SK-N-DZ (cell line): Measurements from ENCODE around the gene TMEM218.
"Not testable (repeated sequence)": the region's sequence is repeated elsewhere in the genome, so short reads cannot be mapped to it uniquely, and the experiment has no call there.

ENCODE experiments used
- DNase-seq: peaks from one replicate; pipeline ENCODE4 v3.0.0-alpha.2; 2015; ENCODE audit warnings: low spot score

TMEM218 gene

DNA sequence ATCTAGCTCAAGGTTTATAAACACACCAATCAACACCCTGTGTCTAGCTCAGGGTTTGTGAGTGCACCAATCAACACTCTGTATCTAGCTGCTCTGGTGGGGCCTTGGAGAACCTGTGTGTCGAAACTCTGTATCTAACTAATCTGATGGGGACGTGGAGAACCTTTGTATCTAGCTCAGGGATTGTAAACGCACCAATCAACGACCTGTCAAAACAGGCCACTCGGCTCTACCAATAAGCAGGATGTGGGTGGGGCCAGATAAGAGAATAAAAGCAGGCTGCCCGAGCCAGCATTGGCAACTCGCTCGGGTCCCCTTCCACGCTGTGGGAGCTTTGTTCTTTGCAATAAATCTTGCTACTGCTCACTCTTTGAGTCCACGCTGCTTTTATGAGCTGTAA is 21.3 kb downstream of the TMEM218 start:
- DNase-seq, result not testable (repeated sequence)

DNA sequence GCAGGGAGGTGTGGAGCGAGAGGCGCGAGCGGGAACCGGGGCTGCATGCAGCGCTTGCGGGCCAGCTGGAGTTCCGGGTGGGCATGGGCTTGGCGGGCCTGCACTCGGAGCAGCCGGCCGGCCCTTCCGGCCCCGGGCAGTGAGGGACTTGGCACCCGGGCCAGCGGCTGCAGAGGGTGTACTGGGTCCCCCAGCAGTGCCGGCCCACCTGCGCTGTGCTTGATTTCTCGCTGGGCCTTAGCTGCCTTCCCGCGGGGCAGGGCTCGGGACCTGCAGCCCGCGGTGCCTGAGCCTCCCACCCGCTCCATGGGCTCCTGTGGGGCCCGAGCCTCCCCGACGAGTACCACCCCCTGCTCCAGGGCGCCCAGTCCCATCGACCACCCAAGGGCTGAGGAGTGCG is 21.9 kb downstream of the TMEM218 start:
- not testable (repeated sequence) for DNase-seq

DNA sequence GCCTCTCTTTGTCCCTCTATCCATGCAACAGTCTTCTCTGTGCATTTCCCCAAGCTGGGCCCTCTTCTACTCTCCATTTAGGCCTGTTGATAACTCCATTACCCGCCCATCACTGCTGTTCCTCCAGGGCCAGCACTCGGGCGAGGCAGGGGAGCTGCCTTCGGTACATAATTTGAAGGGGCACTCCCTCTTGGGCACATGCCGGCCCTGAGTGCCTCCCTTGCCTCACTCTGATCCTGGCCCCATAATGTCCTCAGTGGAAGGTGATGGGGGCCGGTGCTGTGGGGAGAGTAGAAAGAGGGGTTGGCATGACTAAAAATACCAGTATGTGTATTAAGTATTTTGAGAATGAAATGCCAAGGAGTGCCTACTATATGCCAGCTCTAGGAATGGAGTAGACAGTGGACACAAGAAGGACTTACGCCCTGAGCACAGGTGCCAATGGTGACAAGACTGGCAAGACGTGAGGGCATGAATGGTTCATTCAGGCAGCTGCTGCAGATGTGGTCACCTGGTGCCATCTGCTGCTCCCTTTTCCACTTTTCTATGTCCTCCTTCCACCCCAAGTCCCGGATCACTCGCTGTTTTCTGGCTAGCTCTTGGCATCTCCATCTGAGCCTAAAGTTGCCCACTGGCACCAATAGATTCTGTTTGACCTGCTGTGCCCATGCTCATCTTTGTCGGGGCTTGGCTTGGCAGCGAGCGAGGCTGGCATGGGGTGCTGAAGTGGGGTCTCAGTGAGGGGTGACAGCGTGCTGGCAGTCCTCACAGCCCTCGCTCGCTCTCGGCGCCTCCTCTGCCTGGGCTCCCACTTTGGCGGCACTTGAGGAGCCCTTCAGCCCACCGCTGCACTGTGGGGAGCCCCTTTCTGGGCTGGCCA is 22.6 kb downstream of the TMEM218 start:
- DNase-seq, result no peak

DNA sequence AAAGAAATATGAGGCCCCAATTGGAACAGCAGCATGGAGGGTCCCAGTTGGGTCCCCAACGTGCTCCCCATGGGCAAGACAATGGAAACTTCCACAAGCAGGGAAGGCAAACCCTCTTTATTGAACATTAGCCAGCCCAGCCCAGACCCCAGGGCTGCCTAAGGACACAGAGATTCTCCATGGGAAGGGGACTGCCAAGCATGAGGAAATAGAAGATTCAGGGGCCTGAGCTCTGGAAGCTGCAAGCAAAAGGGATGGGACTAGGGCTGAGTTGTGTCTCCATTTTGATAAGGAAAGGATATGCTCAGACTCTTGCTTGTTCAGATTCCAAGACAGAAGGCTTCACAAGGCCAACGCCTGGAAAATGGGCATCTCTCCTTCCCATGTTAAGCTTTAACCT is 23.3 kb downstream of the TMEM218 start:
- DNase-seq, result no peak

DNA sequence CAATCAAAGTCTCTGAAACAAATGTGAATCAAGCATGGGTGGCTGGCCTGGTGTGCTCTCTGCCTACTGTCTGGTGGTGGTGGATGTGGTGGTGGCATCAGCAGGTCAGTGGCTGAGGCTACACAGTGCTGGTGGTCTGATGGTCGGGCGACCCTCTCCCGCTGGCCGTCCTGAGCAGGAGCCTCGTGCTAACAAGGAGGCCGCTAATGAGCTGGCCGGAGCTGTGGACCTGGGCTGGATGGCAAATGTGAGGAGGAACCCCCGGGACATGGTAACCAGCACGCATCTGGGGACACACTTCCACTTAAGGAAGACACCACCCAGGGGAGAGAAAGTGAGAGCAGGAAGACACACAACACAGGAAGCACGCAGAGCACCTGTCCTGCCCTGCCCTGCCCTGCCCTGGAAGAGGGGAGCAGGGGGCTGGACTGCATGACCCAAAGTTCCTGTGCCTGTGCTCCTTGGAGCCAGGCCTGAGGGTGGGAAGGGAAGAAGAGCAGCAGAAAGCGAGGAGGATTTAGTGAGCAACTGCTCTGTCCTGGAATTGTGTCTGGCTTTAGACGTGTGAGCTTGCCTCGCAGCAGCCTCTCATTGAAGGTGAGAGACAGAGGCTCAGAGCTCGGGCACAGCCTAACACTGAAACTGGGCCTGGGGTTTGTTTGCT is 24.7 kb downstream of the TMEM218 start:
- no peak for DNase-seq

DNA sequence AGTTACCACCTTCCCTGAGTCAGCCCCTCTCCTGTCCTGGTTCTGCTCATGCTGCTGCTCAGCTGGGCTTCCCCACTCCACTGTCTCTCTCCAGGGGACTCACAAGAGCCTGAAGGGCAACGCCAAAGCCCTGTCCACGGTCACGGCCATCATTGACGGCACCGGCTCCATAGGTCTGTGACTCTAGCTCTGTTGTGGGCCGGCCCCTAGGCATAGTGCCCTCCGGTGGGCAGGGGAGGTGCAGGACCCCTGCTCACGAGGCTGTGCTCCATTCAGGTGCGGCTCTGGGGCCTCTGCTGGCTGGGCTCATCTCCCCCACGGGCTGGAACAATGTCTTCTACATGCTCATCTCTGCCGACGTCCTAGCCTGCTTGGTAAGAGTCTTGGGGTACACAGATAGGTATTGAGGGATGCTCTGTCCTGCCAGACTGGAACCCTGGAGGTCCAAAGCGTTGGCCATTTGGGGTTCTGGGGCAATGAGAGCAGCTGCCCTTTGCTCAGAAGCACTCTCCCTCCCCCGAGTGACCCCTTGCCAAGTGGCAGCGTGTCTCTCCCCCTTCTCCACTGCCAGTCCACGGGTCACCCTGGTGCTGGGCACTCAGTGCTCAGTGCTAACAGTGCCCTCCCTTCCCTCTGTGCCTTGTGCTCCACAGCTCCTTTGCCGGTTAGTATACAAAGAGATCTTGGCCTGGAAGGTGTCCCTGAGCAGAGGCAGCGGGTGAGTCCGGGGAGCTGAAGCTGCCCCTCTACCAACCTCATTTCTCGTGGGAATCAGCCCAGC is 25.9 kb downstream of the TMEM218 start:
- no peak for DNase-seq

DNA sequence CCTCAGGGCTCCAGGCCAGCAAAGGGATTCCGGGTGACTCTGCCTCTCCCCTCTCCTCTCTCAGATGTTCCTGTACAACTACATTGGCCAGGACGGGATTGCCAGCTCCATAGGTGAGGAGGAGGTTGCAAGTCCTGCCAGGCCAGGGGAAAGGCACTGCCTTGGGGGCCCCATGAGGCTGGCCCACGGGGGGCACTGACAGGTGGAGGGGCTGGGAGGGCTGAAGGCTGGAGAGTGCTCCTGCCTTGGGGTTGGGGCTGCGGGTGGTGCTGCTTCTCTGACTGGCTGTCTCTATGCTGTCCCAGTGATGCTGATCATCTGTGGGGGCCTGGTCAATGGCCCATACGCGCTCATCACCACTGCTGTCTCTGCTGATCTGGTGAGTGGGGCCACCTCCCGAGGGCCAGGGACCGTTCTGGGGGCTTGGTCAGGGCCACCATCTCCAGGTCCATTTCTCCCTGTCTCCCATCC is 26.6 kb downstream of the TMEM218 start:
- no peak for DNase-seq

DNA sequence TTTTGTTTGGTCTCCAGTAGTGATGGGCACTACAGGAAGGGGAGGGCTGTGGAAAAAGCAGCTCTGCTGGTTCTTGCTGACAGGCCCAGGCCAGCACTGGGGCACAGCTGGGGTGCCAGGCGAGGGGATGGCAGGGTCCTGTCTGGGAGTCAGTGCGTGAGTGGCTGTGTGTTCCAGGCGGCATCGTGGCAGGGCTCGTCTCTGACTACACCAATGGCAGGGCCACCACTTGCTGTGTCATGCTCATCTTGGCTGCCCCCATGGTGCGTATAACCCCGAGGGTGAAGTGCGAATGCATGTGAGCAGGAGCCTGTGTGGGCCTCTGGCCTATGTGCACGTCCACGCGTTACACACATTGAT is 27.4 kb downstream of the TMEM218 start:
- no peak for DNase-seq

DNA sequence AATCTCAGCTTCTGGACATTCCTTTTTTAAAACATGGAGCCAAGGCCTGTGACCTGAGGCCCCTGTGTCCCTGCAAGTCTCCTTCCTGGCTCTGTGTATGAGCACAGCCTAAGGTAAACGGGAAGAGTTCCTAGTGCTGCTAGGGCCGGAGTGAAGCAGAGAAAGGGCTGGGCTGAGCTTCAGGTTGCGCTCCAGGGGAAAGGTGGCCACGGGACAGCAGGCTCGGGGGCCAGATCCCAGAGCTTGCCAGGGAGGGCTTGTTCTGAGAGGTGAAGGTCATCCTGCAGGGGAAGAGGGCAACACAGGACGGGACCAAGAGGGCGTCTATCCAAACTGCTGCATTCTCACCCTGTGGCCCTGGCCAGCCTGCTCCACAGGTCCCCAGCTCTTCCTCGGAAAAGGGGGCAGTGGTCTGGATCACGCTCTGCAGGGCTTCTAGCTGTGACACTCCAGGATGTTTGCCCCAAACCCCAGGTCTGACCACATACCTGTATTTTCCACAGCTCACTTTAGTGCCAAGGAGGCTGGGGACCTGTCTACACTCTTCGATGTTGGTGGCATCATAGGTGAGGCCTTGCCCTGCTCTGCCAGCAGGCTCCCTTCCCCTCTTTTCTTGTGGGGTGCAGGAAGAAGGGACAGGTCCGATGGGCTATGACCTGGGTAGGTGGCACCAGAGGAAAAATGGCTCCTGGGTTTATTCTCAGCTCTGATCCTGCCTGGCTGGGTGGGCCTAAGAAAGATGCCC is 27.9 kb downstream of the TMEM218 start:
- no peak for DNase-seq

DNA sequence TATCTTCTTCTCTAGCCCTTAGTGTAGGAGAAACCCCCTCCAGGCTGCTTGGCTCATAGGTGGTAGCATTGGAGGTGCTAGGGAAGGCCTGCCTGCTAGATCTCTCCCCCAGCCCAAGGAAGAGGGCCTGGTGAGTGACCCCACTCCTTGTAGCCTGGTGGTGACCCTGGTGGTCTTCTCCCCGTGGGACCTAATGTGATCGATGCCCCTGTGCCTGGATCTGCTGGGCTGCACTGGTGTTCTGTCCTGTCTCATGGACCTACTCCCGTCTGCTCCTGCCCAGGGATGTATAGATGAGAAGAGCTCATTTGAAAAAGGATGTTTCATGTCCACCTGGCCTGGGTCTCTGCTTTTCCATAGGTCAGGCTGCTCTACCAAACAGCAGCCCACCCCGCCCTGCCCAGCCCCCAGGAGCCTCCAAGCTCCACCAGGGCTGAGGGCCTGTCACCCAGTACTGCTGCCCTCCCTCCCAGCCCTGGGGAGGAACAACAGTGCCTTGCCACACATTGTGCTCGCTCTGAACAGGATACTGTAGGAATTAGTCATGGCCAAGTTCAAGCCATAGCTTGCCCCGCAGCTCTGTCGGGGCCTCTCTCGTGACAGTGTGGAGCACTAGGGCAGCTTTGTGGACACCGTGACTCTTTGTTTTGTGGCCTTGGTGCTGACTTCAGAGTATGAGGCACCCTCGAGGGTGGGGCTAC is 28.7 kb downstream of the TMEM218 start:
- DNase-seq, result no peak

DNA sequence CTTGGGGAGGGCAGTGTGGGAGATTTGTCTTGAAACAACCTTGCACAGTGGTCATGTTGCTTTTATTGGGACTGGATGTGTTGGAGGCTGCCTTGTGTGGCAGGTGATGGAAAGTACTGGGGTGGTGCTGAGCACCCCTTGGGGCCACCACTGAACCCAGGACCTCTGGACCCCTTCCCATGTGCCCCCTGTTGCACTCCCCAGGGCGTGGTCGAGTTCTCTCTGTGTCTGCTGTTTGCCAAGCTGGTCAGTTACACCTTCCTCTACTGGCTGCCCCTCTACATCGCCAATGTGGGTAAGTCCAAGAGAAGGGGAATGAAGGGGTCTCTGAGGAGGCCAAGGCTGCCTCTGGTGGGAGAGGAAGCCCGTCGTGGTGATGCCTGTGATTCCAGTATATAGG is 29.4 kb downstream of the TMEM218 start:
- no peak for DNase-seq

DNA sequence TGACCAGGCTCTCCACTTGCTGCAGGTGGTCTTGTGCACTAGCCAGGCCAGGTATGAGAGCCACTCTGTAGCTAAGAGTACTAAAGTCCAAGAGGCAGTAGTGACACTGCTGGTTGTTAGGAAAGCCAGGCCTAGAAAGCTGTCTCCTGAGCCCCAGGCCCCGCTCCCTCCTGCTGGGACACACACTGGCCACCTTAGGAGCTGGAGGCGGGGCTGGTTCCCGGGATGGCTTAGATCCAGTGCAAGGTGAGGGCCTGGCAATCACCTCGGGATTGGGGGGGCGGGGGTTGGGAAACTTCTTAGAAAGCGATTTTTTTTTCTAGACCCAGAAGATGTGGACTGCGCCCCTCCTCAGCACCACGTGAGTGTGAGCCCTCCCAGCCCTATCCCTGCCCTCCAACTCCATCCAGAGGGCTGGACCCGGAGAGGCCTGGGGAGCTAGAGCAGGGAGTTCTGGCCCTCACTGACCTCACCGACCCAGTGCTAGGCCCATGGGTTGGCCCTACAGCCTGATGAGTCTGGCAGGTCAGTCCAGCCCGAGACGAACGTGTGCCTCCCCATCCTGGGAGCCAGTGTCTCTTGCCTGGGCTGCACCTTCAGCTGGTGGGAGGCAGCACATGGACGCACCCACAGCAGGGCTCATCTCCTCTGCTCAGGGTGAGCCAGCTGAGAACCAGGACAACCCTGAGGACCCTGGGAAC is 30.2 kb downstream of the TMEM218 start:
- no peak for DNase-seq

DNA sequence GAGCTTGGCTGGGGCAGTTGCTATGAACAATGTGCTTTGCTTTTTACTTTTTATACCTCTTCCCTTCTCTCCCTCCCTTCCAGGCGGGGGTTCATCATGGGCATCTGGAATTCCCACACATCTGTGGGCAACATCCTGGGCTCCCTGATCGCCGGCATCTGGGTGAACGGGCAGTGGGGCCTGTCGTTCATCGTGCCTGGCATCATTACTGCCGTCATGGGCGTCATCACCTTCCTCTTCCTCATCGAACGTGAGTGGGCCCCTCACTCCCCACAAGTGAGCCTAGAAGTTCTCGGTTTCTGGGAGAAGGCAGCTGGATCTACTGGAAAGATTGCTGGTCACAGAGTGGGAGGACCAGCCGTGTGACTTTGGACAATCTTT is 30.9 kb downstream of the TMEM218 start:
- DNase-seq, result no peak

DNA sequence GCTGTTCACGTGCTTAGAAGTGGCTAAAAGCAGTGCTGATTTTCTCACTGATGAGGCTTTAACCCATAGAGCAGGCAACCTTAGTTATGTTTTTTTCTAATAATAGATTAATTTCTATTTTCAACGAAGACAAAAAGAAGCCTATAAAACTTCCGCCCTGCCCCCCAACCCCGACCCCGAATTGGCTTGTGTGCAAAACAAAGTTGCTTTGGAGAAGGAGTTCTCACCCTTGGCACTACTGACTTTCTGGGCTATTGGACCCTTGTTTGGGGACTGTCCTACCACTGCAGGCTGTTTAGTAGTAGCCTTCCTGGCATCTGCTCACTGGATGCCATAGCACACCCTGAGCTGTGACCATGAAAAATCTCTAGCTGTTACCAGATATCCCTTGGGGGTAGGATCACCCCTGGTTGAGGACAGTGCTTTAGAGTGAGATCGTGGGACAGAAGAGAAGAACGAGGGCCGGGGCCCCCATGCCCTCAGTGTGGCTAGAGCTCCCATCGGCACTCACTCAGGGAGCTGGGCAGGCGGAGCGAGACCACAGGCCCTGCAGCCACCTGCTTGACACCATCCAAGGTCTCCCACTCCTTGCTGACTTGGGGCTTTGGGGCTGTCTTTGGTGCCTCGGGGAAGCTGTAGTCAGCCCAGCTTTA is 31.4 kb downstream of the TMEM218 start:
- no peak for DNase-seq

DNA sequence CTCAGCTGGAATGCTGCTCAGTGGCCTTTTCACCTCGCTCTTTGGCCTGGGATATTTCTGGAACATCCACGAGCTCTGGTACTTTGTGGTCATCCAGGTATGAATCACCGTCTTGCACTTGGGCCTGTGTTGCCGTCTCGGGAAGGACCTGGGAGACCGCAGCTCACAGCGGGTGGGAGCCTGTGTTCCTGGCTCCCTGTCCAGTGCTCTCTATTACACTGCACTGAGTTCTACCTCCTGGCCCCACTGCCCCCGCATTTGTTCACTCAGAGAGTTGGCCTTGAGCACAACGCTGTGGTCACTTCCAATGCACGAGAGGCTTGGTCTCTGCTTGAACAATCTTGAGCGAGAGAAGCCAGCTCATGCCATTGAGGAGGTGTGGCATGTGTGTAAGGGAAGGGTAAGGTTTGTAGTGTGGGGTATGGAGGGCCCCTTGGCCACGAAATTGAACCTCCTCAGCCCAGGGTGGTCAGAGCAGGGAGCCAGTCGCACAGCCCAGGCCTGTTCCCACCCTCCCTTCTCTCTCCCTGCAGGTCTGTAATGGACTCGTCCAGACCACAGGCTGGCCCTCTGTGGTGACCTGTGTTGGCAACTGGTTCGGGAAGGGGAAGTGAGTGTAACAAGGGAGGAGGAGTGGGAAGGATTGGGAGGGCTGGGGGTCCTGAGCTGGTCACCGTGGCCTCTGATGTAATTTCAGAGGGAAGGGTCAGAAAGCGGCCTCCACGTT is 32.1 kb downstream of the TMEM218 start:
- no peak for DNase-seq

DNA sequence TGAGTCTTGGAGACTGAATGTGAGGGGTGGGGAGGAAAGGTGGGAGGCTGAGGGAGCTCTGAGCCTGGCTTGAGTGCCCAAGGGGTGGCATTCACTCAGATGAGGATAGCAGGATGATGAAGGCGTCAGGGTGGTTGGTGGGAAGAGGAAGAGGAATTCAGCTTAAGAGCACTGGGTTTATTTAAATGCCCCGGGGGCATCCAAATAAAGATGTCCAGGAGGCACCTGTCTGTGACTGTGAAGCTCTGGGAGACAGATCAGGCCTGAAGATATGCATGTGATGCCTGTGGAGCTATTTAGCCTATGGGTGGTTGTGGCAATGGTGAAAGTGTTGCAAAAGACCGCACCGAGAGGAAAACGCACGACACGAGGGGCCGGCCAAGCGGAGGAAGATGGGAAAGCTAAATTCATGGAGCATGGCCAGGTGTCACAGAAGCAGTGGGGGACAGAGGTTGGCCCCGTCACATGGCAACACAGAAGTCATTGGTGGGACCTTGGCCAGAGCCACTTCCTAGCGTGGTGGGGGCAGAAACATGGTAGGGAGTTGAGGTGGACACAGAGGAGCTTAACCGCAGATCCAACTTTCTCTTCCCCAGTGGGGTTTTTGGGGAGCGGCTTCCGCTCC is 32.8 kb downstream of the TMEM218 start:
- DNase-seq, result no peak

DNA sequence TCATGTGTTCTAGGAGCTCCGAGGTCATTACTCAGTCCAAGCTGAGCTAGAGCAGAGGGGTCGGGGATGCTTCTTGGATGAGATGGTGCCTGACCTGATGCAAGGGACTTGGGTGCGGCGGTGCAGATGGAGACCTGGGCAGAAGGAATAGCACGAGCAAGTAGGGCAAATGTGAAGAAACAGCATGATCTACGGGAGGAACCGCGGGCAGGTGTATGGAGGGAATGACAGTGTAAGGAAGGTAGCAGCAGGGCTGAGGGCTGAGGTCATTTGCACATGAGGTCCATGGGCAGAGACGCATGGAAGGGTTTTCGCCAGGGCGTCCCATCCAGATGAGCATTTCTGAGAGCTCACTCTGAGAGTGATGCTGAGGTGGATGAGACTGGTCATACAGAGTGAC is 33.4 kb downstream of the TMEM218 start:
- no peak for DNase-seq

DNA sequence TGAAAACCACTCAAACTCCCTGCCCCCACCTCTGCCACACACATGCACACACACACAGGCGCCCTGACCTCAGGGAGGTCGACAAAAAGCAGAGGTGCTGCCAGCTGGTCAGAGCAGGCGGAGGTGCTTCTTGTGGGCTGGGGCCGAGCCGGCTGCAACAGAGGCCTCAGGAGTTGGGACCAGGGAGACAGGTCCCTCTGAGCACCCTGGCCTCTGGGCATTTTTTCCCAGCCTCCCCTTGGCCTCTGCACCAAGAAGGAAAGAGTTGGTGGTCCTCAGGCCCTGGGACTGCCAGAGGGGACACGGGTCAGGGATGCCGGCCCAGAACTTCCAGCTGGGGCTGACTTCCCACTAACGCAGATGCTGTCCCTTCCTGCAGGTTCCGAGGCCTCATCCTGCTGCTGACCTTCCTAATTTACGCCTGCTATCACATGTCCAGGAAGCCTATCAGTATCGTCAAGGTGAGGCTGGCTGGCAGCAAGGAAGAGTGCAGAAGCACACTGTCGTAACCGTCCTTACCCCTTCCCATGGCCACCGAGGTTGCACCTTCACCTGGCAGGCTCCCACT is 35.0 kb downstream of the TMEM218 start:
- no peak for DNase-seq
